Neutrophil (primary cell): ENCODE results near the gene OR6B2.
"Not testable (repeated sequence)": the region's sequence is repeated elsewhere in the genome, so short reads cannot be mapped to it uniquely, and the experiment has no call there.

Experiments used
- H3K27ac ChIP-seq: fragments of 200-600 bp; sonication (generic); 2 replicates; pipeline ENCODE4 v1.5.1; 2016; ENCODE audit warnings: mild to moderate bottlenecking, moderate library complexity
- H3K27me3 ChIP-seq: fragments of 200-600 bp; sonication (generic); 2 replicates; pipeline ENCODE4 v1.6.0; 2016; ENCODE audit warnings: mild to moderate bottlenecking
- H3K36me3 ChIP-seq: fragments of 200-600 bp; sonication (generic); 2 replicates; pipeline ENCODE4 v1.5.1; 2017
- H3K4me1 ChIP-seq, 2 experiments: fragments of 200-600 bp in 1 of 2; sonication (generic) in 1 of 2; 1 replicate in 1 of 2; 2 replicates in 1 of 2; pipeline versions ENCODE4 v1.5.1 to v1.6.1; 2013 to 2016; ENCODE audit warnings: low read depth in 1 of 2, low read length in 1 of 2, mild to moderate bottlenecking in 1 of 2, moderate library complexity in 1 of 2; ENCODE audit not compliant: control insufficient read depth in 1 of 2, insufficient read depth in 1 of 2
- H3K4me3 ChIP-seq, 2 experiments: fragments of 200-600 bp in 1 of 2; sonication (generic) in 1 of 2; 1 replicate in 1 of 2; 2 replicates in 1 of 2; pipeline ENCODE4 v1.5.1; 2013 to 2016; ENCODE audit warnings: low read depth in 1 of 2, low read length in 1 of 2, mild to moderate bottlenecking in 1 of 2, moderate library complexity in 1 of 2
- H3K9me3 ChIP-seq: fragments of 200-600 bp; sonication (generic); 2 replicates; pipeline ENCODE4 v1.5.1; 2016
- CTCF ChIP-seq: fragments of 200-600 bp; sonication (generic); IDR thresholded peaks from 2 replicates; pipeline ENCODE4 v1.5.1; 2016; ENCODE audit warnings: antibody characterized with exemption

OR6B2 gene

GRCh38 chr2:240048237-240048636, 18.0 kb upstream of the OR6B2 start:
- Histone ChIP-seq H3K9me3 (no peaks in the 10 kb centered on the region), H3K36me3 (no peaks in the 10 kb centered on the region), H3K27ac (no peak overlapping the region), H3K27me3 (peaks cover 64% of the 10 kb centered on the region), H3K4me3 (no peak overlapping the region), H3K4me1 (no peaks in the 10 kb centered on the region)
- no peak for TF ChIP-seq CTCF

GRCh38 chr2:240045098-240045497, 14.9 kb upstream of the OR6B2 start:
- no peaks in the 10 kb centered on the region for H3K36me3 ChIP-seq
- H3K4me3 ChIP-seq, result no peak overlapping the region
- H3K27me3 ChIP-seq, result peaks cover 51% of the 10 kb centered on the region
- no peak overlapping the region for H3K27ac ChIP-seq
- no peaks in the 10 kb centered on the region for H3K9me3 ChIP-seq
- TF ChIP-seq CTCF, result no peak
- no peaks in the 10 kb centered on the region for H3K4me1 ChIP-seq

- H3K27ac ChIP-seq, H3K4me3 ChIP-seq, H3K9me3 ChIP-seq, H3K36me3 ChIP-seq, H3K4me1 ChIP-seq: not testable (repeated sequence)
- H3K27me3 ChIP-seq, result peaks cover 55% of the 10 kb centered on the region
Measured at GRCh38 chr2:240044096-240044495, 13.9 kb upstream of the OR6B2 start.

- TF ChIP-seq CTCF, result no peak
- no peak overlapping the region for H3K4me3 ChIP-seq
- H3K9me3 ChIP-seq, result no peaks in the 10 kb centered on the region
- H3K4me1 ChIP-seq, result no peaks in the 10 kb centered on the region
- H3K27me3 ChIP-seq, result peaks cover 55% of the 10 kb centered on the region
- no peaks in the 10 kb centered on the region for H3K36me3 ChIP-seq
- H3K27ac ChIP-seq, result no peak overlapping the region
Measured at GRCh38 chr2:240043279-240043989, 13.2 kb upstream of the OR6B2 start.

GRCh38 chr2:240042740-240043139, 12.5 kb upstream of the OR6B2 start:
- no peaks in the 10 kb centered on the region for H3K4me1 ChIP-seq
- TF ChIP-seq CTCF, result no peak
- no peak overlapping the region for H3K4me3 ChIP-seq
- H3K27ac ChIP-seq, result no peak overlapping the region
- no peaks in the 10 kb centered on the region for H3K36me3 ChIP-seq
- no peaks in the 10 kb centered on the region for H3K9me3 ChIP-seq
- H3K27me3 ChIP-seq, result peaks cover 55% of the 10 kb centered on the region

GRCh38 chr2:240041363-240041762, 11.1 kb upstream of the OR6B2 start:
- no peak overlapping the region for H3K4me3 ChIP-seq
- no peaks in the 10 kb centered on the region for H3K4me1 ChIP-seq
- H3K9me3 ChIP-seq, result no peaks in the 10 kb centered on the region
- TF ChIP-seq CTCF, result no peak
- H3K27ac ChIP-seq, result no peak overlapping the region
- H3K27me3 ChIP-seq, result peaks cover 54% of the 10 kb centered on the region
- no peaks in the 10 kb centered on the region for H3K36me3 ChIP-seq
